A673 (cell line): ENCODE measurements around the gene ZNF708. TPM values are rescaled to one million over a fixed set of nuclear protein-coding genes. Genes with fewer than 3 reads are reported as not detected.
A peak's percentile ranks its signal among the peaks of the same experiment; 100 is the strongest.

Experiments
- Bru-seq: library from RNA; stranded (reverse); fragments of 400-500 nt; gene quantifications from one replicate; lab custom pipeline; 2021; lab: Mats Ljungman, UMichigan
- BruChase-seq, 2 experiments: library from RNA; stranded (reverse); fragments of 400-500 nt; gene quantifications; one replicate each; lab custom pipeline; 2021; lab: Mats Ljungman, UMichigan
- BruUV-seq: library from RNA; stranded (reverse); fragments of 400-500 nt; replicated peaks from 2 replicates; lab custom pipeline; 2021; lab: Mats Ljungman, UMichigan
- CTCF ChIA-PET: fragments of 300-600 bp; sonication (Branson Sonifier 250); formaldehyde crosslinking; loops from one replicate; lab custom pipeline; 2022; ENCODE audit warnings: antibody characterized with exemption; lab: Charles Lee
- POLR2A ChIA-PET: fragments of 300-600 bp; sonication (Branson Sonifier 250); formaldehyde crosslinking; loops from one replicate; lab custom pipeline; 2022; ENCODE audit warnings: antibody characterized with exemption; ENCODE audit not compliant: low non-redundant PET; lab: Charles Lee
- DNase-seq: peaks from one replicate; pipeline ENCODE4 v3.0.0-alpha.2; 2015; ENCODE audit warnings: low spot score
- H3K27ac ChIP-seq: fragments of 200-600 bp; sonication (generic); 2 replicates; pipeline ENCODE4 v1.5.1; 2016; ENCODE audit warnings: mixed run types, low read depth, mild to moderate bottlenecking, mixed read lengths, antibody characterized with exemption, low read length; ENCODE audit not compliant: poor library complexity, severe bottlenecking
- H3K27me3 ChIP-seq: fragments of 200-600 bp; sonication (generic); replicated peaks from 2 replicates; pipeline ENCODE4 v1.6.1; 2017; ENCODE audit warnings: mixed run types, low read depth, mild to moderate bottlenecking, mixed read lengths, antibody characterized with exemption, low read length; ENCODE audit not compliant: insufficient read depth, poor library complexity
- H3K36me3 ChIP-seq: fragments of 200-600 bp; sonication (generic); 2 replicates; pipeline ENCODE4 v1.6.1; 2016; ENCODE audit warnings: mixed run types, mild to moderate bottlenecking, mixed read lengths, antibody characterized with exemption, low read length; ENCODE audit not compliant: insufficient read depth, poor library complexity, severe bottlenecking
- H3K4me1 ChIP-seq: fragments of 200-600 bp; sonication (generic); 2 replicates; pipeline ENCODE4 v1.6.1; 2017; ENCODE audit warnings: mixed run types, mild to moderate bottlenecking, mixed read lengths, antibody characterized with exemption, low read length; ENCODE audit not compliant: insufficient read depth, poor library complexity, severe bottlenecking
- H3K4me3 ChIP-seq: fragments of 200-600 bp; sonication (generic); 2 replicates; pipeline ENCODE4 v1.5.1; 2016; ENCODE audit warnings: low read depth, mixed run types, mild to moderate bottlenecking, mixed read lengths, low read length; ENCODE audit not compliant: poor library complexity, severe bottlenecking
- H3K9me3 ChIP-seq: fragments of 200-600 bp; sonication (generic); 2 replicates; pipeline ENCODE4 v1.6.1; 2016; ENCODE audit warnings: mixed run types, low read depth, mild to moderate bottlenecking, mixed read lengths, antibody characterized with exemption, low read length; ENCODE audit not compliant: poor library complexity, severe bottlenecking
- CTCF ChIP-seq: fragments of 300-800, 200-600 bp; sonication (generic); conservative IDR thresholded peaks from 2 replicates; pipeline ENCODE4 v1.5.1; 2017; ENCODE audit warnings: low read depth, mild to moderate bottlenecking, antibody characterized with exemption, low read length, moderate library complexity, mixed read lengths
- EZH2 ChIP-seq: fragments of 200-600 bp; sonication (generic); IDR thresholded peaks from 2 replicates; pipeline ENCODE4 v1.6.1; 2017; ENCODE audit warnings: borderline replicate concordance, low read depth, mild to moderate bottlenecking, mixed read lengths, antibody characterized with exemption, low read length; ENCODE audit not compliant: poor library complexity, severe bottlenecking
- intact Hi-C: fragments of 100-400 bp; cut with micrococcal nuclease; formaldehyde crosslinking; loops from one replicate; pipeline ENCODE4 v1.10.0; 2022; ENCODE audit not compliant: unreplicated experiment
- long read RNA-seq: library from polyadenylated mRNA; stranded (forward); transcript quantifications from one replicate; pipeline ENCODE4 v2.0.0, GENCODE V29; 2022
- total RNA-seq: library from RNA; stranded (reverse); gene quantifications from 2 replicates; pipeline ENCODE4 v1.2.3, GENCODE V29; 2021

Gene ZNF708
- total RNA-seq: 9.4 and 9.7 TPM in 2 replicates
- Bru-seq, nascent RNA: percentile 86 among the genes with signal in this experiment
- BruChase-seq, experiment 1, labeled RNA remaining after a 2-hour chase: percentile 81 among the genes with signal in this experiment
- percentile 80 among the genes with signal in this experiment for BruChase-seq, experiment 2, labeled RNA remaining after a 6-hour chase
- long read RNA-seq, full-length matches to known transcripts: 1 of 2 reads
- long read RNA-seq, partial matches to known transcripts: 0 of 2 reads
- long read RNA-seq, other reads (novel, unspliced or antisense): 1 of 2 reads

DNA sequence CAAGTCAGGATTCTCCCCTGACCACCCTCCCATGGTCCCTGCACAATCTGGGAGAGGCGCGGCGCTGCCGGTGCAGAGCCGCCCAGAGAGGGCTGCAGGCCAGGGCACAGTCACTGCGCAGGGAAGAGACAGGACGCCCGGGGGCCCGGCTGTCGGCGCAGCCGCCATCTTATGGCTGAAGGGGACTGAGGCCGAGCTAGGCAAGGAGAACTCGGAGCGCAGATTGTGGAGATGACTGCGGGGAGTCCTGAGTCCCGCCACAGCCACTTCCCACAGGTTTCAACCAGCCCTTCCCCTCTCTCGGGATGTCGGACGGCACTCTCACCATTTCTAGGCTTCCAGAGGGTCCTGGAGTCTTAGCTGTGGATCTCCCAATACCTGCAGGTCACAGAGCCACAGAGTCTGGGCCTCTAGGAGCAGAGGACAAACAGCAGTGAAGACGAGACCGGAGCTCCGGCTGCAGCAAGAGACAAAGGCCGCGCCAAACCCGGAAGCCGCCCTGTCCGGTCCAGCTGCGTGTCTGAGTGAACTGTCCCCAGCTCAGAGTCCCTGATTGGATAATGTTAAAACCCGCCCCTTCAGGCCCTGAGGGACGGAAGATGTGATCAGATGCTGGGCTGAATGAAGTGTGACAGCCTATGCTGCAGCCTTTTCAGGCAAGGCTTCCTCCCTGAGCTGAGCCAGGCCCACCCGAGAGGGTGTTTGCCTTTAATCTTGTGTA is at the start of gene ZNF708:
TSS of gene ZNF708 (minus strand) at position 526 of the 721 bp plus-strand sequence. CDS start at position 328, 198 bp downstream.
- intact Hi-C loops: no loop called here
- Histone ChIP-seq H3K9me3 (peaks cover 12% of the 10 kb centered on the region), H3K4me3 (peak within 1 kb of the TSS; percentile 72), H3K4me1 (no peaks in the 10 kb centered on the region), H3K27ac (peak within 1 kb of the TSS; percentile 94), H3K27me3 (no peaks in the 10 kb centered on the region), H3K36me3 (peaks cover 15% of the 10 kb centered on the region)
- ChIA-PET CTCF (interaction anchor here (0.7 kb wide), 1 partner anchor 30 kb away, joined by 3 read pairs; the partner anchor contains the start of gene ZNF738), POLR2A (interaction anchor here (0.6 kb wide), 1 partner anchor 10 kb away, joined by 3 read pairs; no protein-coding TSS in a partner anchor)
- BruUV-seq: no TSS peak
- TF ChIP-seq CTCF (no peak), EZH2 (no peak)
- peak; percentile 94 for DNase-seq

DNA sequence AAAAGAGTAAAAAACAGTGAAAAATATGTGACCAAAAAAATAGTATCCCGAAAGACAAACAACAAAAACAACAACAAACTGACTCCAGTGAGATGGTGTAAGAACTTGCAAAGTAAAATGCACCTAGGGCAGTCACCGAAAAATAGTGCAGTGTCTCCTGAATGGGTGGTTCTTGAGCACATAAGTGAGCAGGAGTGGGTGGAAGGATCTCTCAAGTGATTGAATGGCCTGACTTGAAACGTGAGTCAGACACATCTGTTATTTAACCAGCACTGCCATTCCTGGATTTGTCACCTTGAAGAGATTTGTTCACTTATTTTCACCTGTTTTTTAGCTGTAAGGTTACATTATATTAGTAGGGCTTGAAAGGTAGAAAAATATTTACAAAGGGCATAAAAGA is 33.1 kb upstream of the ZNF708 start:
- Histone ChIP-seq H3K9me3 (peaks cover 34% of the 10 kb centered on the region), H3K36me3 (peaks cover 64% of the 10 kb centered on the region), H3K4me1 (no peaks in the 10 kb centered on the region), H3K27ac (no peak overlapping the region), H3K27me3 (no peaks in the 10 kb centered on the region), H3K4me3 (no peak overlapping the region)
- POLR2A ChIA-PET: no interaction called here
- intact Hi-C loops: no loop called here
- CTCF ChIA-PET: no interaction called here
- TF ChIP-seq EZH2 (no peak), CTCF (no peak)
- no peak for DNase-seq
- no TSS peak for BruUV-seq

DNA sequence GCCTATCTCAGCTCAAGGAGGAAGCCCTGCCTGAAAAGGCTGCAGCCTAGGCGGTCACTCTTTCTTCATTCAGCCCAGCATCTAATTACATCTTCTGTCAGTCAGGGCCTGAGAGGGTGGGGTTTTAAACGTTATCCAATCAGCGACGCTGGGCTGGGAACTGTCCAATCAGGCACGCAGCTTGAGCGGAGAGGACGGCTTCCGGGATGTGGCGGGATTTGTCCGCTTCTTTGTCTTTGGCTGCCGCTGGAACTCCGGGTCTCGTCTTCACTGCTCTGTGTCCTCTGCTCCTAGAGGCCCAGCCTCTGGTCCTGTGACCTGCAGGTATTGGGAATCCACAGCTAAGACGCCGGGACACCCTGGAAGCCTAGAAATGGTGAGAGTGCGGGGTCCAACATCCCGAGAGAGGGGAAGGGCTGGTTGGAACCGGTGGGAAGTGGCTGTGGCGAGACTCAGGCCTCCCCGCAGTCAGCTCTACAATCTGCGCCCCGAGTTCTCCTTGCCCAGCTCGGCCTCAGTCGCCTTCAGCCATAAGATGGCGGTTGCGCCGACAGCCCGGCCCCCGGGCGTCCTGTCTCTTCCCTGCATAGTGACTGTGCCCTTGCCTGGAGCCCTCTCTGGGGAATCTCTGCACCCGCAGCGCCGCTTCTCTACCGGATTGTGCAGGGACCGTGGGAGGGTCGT is 29.7 kb upstream of the ZNF708 start, which contains the start of gene ZNF738:
TSS of gene ZNF738 (plus strand) at position 233 of the 684 bp plus-strand sequence. CDS start at position 374, 141 bp downstream.
- intact Hi-C loops: no loop called here
- Histone ChIP-seq H3K4me3 (peak within 1 kb of the TSS; percentile 71), H3K9me3 (peaks cover 31% of the 10 kb centered on the region), H3K27ac (peak within 1 kb of the TSS; percentile 87), H3K4me1 (no peaks in the 10 kb centered on the region), H3K36me3 (peaks cover 35% of the 10 kb centered on the region), H3K27me3 (no peaks in the 10 kb centered on the region)
- POLR2A ChIA-PET: no interaction called here
- BruUV-seq: TSS peak; percentile 42
- peak; percentile 97 for DNase-seq
- CTCF ChIA-PET: interaction anchor here (1.0 kb wide), 1 partner anchor 30 kb away, joined by 3 read pairs; the partner anchor contains the start of gene ZNF708
- TF ChIP-seq EZH2 (no peak), CTCF (no peak)
